Limb (tissue), 2 donors: Measurements from ENCODE around the gene MOB1B.
A peak's percentile ranks its signal among the peaks of the same experiment; 100 is the strongest.
"Not testable (repeated sequence)": the region's sequence is repeated elsewhere in the genome, so short reads cannot be mapped to it uniquely, and the experiment has no call there.

Source experiments
- DNase-seq, 2 donors: peaks; one replicate each; pipeline ENCODE4 v3.0.0-alpha.2; 2016; ENCODE audit errors: extremely low spot score in 2 of 2

The MOB1B gene

GRCh38 chr4:70901984-70902576, at the start of gene MOB1B:
Gene MOB1B, plus strand, starts transcription at chr4:70902369. Its CDS starts 168 bp downstream, at chr4:70902537.
- DNase-seq, result peak; percentile 91 to 97

GRCh38 chr4:70855464-70855863, 46.7 kb upstream of the MOB1B start:
- DNase-seq, result no peak

- no peak for DNase-seq
These were observed 43.7 kb upstream of the MOB1B start for GRCh38 chr4:70858454-70858853.

GRCh38 chr4:70859066-70859465, 43.1 kb upstream of the MOB1B start:
- DNase-seq, result no peak

GRCh38 chr4:70863099-70863790, 38.9 kb upstream of the MOB1B start:
- DNase-seq, result no peak

GRCh38 chr4:70868778-70869177, 33.4 kb upstream of the MOB1B start:
- no peak for DNase-seq

GRCh38 chr4:70873216-70873615, 29.0 kb upstream of the MOB1B start:
- no peak for DNase-seq

- no peak for DNase-seq
These were observed 27.7 kb upstream of the MOB1B start for GRCh38 chr4:70874268-70875156.

- DNase-seq, result no peak
These were observed 24.6 kb upstream of the MOB1B start for GRCh38 chr4:70877556-70877955.

GRCh38 chr4:70880739-70881138, 21.4 kb upstream of the MOB1B start:
- no peak for DNase-seq

- no peak for DNase-seq
These were observed 17.0 kb upstream of the MOB1B start for GRCh38 chr4:70885174-70885573.

GRCh38 chr4:70892086-70892769, 9.9 kb upstream of the MOB1B start:
- peak in 1 of 2 donors; percentile 26 for DNase-seq

- no peak for DNase-seq
These were observed 8.4 kb upstream of the MOB1B start for GRCh38 chr4:70893790-70894189.

GRCh38 chr4:70895405-70895804, 6.8 kb upstream of the MOB1B start:
- peak; percentile 47 to 50 for DNase-seq

- peak in 1 of 2 donors; percentile 32 for DNase-seq
These were observed 6.2 kb upstream of the MOB1B start for GRCh38 chr4:70895811-70896491.

GRCh38 chr4:70898581-70898980, 3.6 kb upstream of the MOB1B start:
- DNase-seq, result not testable (repeated sequence)

GRCh38 chr4:70901607-70901983, 574 bp upstream of the MOB1B start:
- DNase-seq, result no peak

- DNase-seq, result no peak
These were observed 565 bp downstream of the MOB1B start for GRCh38 chr4:70902577-70903290.

- no peak for DNase-seq
These were observed 1.1 kb downstream of the MOB1B start for GRCh38 chr4:70903291-70903603.

- DNase-seq, result no peak
These were observed 6.9 kb downstream of the MOB1B start for GRCh38 chr4:70908993-70909556.
